WTC11 (cell line): Measurements from ENCODE around the gene HSPG2. TPM values are rescaled to one million over a fixed set of nuclear protein-coding genes. Genes with fewer than 3 reads are reported as not detected.

Experiments used
- ATAC-seq: fragments of 200-7000 bp; cut with Tn5 transposase; 2 replicates; pipeline ENCODE4 v1.10.0; 2021; ENCODE audit warnings: mild to moderate bottlenecking, moderate library complexity
- CTCF ChIA-PET: fragments of 300-600 bp; sonication (Branson Sonifier 250); formaldehyde crosslinking; loops from one replicate; lab custom pipeline; 2021; ENCODE audit warnings: antibody characterized with exemption; lab: Charles Lee
- POLR2A ChIA-PET: fragments of 350-600 bp; sonication (Branson Sonifier 250); formaldehyde crosslinking; loops from one replicate; lab custom pipeline; 2021; ENCODE audit warnings: antibody characterized with exemption; lab: Charles Lee
- DNase-seq: peaks from one replicate; pipeline ENCODE4 v3.0.0; 2021; ENCODE audit warnings: low spot score
- H3K27ac Mint-ChIP-seq: 2 replicates; pipeline ENCODE4 v1.8.0; 2021; ENCODE audit warnings: mixed read lengths
- H3K27me3 Mint-ChIP-seq: 2 replicates; pipeline ENCODE4 v1.8.0; 2021; ENCODE audit warnings: low read depth, mild to moderate bottlenecking, moderate library complexity, mixed read lengths
- H3K36me3 Mint-ChIP-seq: 2 replicates; pipeline ENCODE4 v1.8.0; 2021; ENCODE audit warnings: mixed read lengths
- H3K4me1 Mint-ChIP-seq: 2 replicates; pipeline ENCODE4 v1.8.0; 2022; ENCODE audit warnings: mixed read lengths
- H3K4me3 Mint-ChIP-seq: 2 replicates; pipeline ENCODE4 v1.8.0; 2021; ENCODE audit warnings: mild to moderate bottlenecking, moderate library complexity, mixed read lengths
- H3K9me3 Mint-ChIP-seq: 2 replicates; pipeline ENCODE4 v1.8.0; 2021; ENCODE audit warnings: mixed read lengths
- AFF4 ChIP-seq: sonication (generic); formaldehyde crosslinking; IDR thresholded peaks from 2 replicates; pipeline ENCODE4 v1.8.1; 2023; ENCODE audit warnings: mild to moderate bottlenecking, missing genetic modification reagents, borderline replicate concordance
- ARID4B ChIP-seq: sonication (generic); formaldehyde crosslinking; IDR thresholded peaks from 2 replicates; pipeline ENCODE4 v1.8.0; 2023; ENCODE audit warnings: missing genetic modification reagents, mild to moderate bottlenecking, borderline replicate concordance
- ATF1 ChIP-seq: sonication (generic); formaldehyde crosslinking; IDR thresholded peaks from 2 replicates; pipeline ENCODE4 v1.8.1; 2023; ENCODE audit warnings: mild to moderate bottlenecking, moderate library complexity, missing genetic modification reagents
- ATF6 ChIP-seq: sonication (generic); formaldehyde crosslinking; IDR thresholded peaks from 2 replicates; pipeline ENCODE4 v1.8.1; 2023; ENCODE audit warnings: mild to moderate bottlenecking, missing genetic modification reagents
- CTCF ChIP-seq: fragments of 200-600 bp; IDR thresholded peaks from 2 replicates; pipeline ENCODE4 v1.8.0; 2022; ENCODE audit warnings: antibody characterized with exemption
- IRF1 ChIP-seq: sonication (generic); formaldehyde crosslinking; IDR thresholded peaks from 2 replicates; pipeline ENCODE4 v1.8.0; 2023; ENCODE audit warnings: missing genetic modification reagents
- KAT7 ChIP-seq: sonication (generic); formaldehyde crosslinking; IDR thresholded peaks from 2 replicates; pipeline ENCODE4 v1.8.1; 2023; ENCODE audit warnings: missing genetic modification reagents, mild to moderate bottlenecking, borderline replicate concordance
- NR3C1 ChIP-seq: sonication (generic); formaldehyde crosslinking; conservative IDR thresholded peaks from 2 replicates; pipeline ENCODE4 v1.8.1; 2023; ENCODE audit warnings: low read depth, mild to moderate bottlenecking, missing genetic modification reagents
- PRDM15 ChIP-seq: sonication (generic); formaldehyde crosslinking; IDR thresholded peaks from 2 replicates; pipeline ENCODE4 v1.8.0; 2022; ENCODE audit warnings: missing genetic modification reagents
- SMAD3 ChIP-seq: sonication (generic); formaldehyde crosslinking; IDR thresholded peaks from 2 replicates; pipeline ENCODE4 v1.8.0; 2022; ENCODE audit warnings: missing genetic modification reagents, mild to moderate bottlenecking, borderline replicate concordance
- SP1 ChIP-seq: sonication (generic); formaldehyde crosslinking; conservative IDR thresholded peaks from 2 replicates; pipeline ENCODE4 v1.8.1; 2022; ENCODE audit warnings: missing genetic modification reagents
- TP53 ChIP-seq: sonication (generic); formaldehyde crosslinking; IDR thresholded peaks from 2 replicates; pipeline ENCODE4 v1.8.1; 2023; ENCODE audit warnings: mild to moderate bottlenecking, missing genetic modification reagents
- ZNF121 ChIP-seq: sonication (generic); formaldehyde crosslinking; IDR thresholded peaks from 2 replicates; pipeline ENCODE4 v1.8.0; 2023; ENCODE audit warnings: missing genetic modification reagents
- ZNF281 ChIP-seq: sonication (generic); formaldehyde crosslinking; IDR thresholded peaks from 2 replicates; pipeline ENCODE4 v1.8.0; 2023; ENCODE audit warnings: mild to moderate bottlenecking, missing genetic modification reagents
- ZNF317 ChIP-seq: sonication (generic); formaldehyde crosslinking; IDR thresholded peaks from 2 replicates; pipeline ENCODE4 v1.8.1; 2023; ENCODE audit warnings: low read depth, mild to moderate bottlenecking, moderate library complexity, missing genetic modification reagents, borderline replicate concordance
- ZNF396 ChIP-seq: fragments of 250-450 bp; sonication (Bioruptor Pico); IDR thresholded peaks from 2 replicates; pipeline ENCODE4 v1.8.0; 2021; ENCODE audit warnings: mild to moderate bottlenecking, moderate library complexity, borderline replicate concordance
- total RNA-seq: library from RNA; stranded (reverse); gene quantifications from 3 replicates; pipeline ENCODE4 v1.2.3, GENCODE V29; 2021

HSPG2 gene
- total RNA-seq, 1 experiment from 2014 or later = 120 TPM

GRCh38 chr1:21778405-21778727 lies 158.7 kb downstream of the HSPG2 start:
- TF ChIP-seq NR3C1 (CRISPR knock-in tag) (no peak), ZNF396 (CRISPR knock-in tag) (no peak), ZNF281 (no peak), CTCF (no peak), SMAD3 (CRISPR knock-in tag) (no peak), SP1 (no peak), PRDM15 (no peak), ARID4B (CRISPR knock-in tag) (no peak), AFF4 (CRISPR knock-in tag) (no peak), KAT7 (CRISPR knock-in tag) (no peak), IRF1 (CRISPR knock-in tag) (no peak), ATF6 (no peak), ATF1 (CRISPR knock-in tag) (no peak), ZNF121 (CRISPR knock-in tag) (no peak), ZNF317 (no peak), TP53 (no peak)
- DNase-seq (no peak), ATAC-seq (no peak)
- peaks cover 17% of the 10 kb centered on the region for H3K4me1 Mint-ChIP-seq
- peaks cover 15% of the 10 kb centered on the region for H3K36me3 Mint-ChIP-seq
- ChIA-PET POLR2A (interaction anchor here (0.6 kb wide), 1 partner anchor 109 kb away, joined by 5 read pairs; the partner anchor contains the start of gene RAP1GAP), CTCF (no interaction called here)
- no peak overlapping the region for H3K27ac Mint-ChIP-seq
- peaks cover 5% of the 10 kb centered on the region for H3K9me3 Mint-ChIP-seq
- H3K27me3 Mint-ChIP-seq = no peaks in the 10 kb centered on the region
- no peak overlapping the region for H3K4me3 Mint-ChIP-seq
